Large intestine (tissue), 3 donors: Measurements from ENCODE around the gene AUTS2. TPM values are rescaled to one million over a fixed set of nuclear protein-coding genes. Genes with fewer than 3 reads are reported as not detected.
A peak's percentile ranks its signal among the peaks of the same experiment; 100 is the strongest.

Source experiments
- DNase-seq, 2 donors: peaks; one replicate each; pipeline versions ENCODE4 v3.0.0 to v3.0.0-alpha.2; 2013
- H3K27ac ChIP-seq: one replicate; pipeline ENCODE4 v1.5.1; 2013; ENCODE audit warnings: low read length
- H3K27me3 ChIP-seq: 2 replicates; pipeline ENCODE4 v1.6.1; 2013; ENCODE audit warnings: low read length; ENCODE audit not compliant: control insufficient read depth, insufficient read depth
- H3K36me3 ChIP-seq: 2 replicates; pipeline ENCODE4 v1.6.1; 2013; ENCODE audit warnings: low read length; ENCODE audit not compliant: control insufficient read depth, insufficient read depth
- H3K4me1 ChIP-seq: one replicate; pipeline ENCODE4 v1.6.1; 2013; ENCODE audit warnings: low read length; ENCODE audit not compliant: control insufficient read depth, insufficient read depth
- H3K4me3 ChIP-seq: one replicate; pipeline ENCODE4 v1.5.1; 2013; ENCODE audit warnings: low read length
- H3K9me3 ChIP-seq: one replicate; pipeline ENCODE4 v1.6.1; 2013; ENCODE audit warnings: mild to moderate bottlenecking, low read depth, low read length, moderate library complexity; ENCODE audit not compliant: control insufficient read depth
- WGBS: methylation state at CpG from one replicate; pipeline ENCODE4 v1.1.5; 2013; ENCODE audit warnings: low lambda C conversion rate; ENCODE audit not compliant: insufficient coverage; 5-methylcytosine and 5-hydroxymethylcytosine counted together
- polyA plus RNA-seq: library from polyadenylated mRNA; unstranded; fragments of 120-200 nt; gene quantifications from one replicate; pipeline ENCODE4 v1.2.1, GENCODE V29; 2013

The AUTS2 gene
- polyA plus RNA-seq, 1 donor, result 51.3 TPM

DNA sequence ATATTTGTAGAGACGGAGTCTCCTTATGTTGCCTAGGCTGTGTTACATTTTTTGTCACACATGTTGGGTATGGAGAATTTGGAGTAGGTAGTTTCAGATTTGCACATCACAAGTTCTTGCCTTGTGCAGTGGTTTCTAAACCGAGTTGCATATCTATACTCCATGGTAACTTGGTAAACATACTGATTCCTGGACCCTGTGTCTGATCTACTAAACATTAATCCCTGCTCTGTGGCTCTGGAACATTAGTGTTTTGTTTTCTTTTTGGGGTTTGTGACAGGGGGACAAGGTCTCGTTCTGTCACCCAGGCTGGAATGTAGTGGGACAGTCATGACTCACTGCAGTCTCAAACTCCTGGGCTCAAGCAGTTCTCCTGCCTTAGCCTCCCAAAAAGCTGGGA lies 24.7 kb downstream of the AUTS2 start:
- DNase-seq, result peak in 1 of 2 donors; percentile 49
- whole genome bisulfite sequencing, result 80% methylated on average over 1 of the region's 3 CpGs
- Histone ChIP-seq H3K36me3 (no peaks in the 10 kb centered on the region), H3K27ac (no peak overlapping the region), H3K4me1 (no peaks in the 10 kb centered on the region), H3K27me3 (no peaks in the 10 kb centered on the region), H3K9me3 (no peaks in the 10 kb centered on the region), H3K4me3 (no peak overlapping the region)

DNA sequence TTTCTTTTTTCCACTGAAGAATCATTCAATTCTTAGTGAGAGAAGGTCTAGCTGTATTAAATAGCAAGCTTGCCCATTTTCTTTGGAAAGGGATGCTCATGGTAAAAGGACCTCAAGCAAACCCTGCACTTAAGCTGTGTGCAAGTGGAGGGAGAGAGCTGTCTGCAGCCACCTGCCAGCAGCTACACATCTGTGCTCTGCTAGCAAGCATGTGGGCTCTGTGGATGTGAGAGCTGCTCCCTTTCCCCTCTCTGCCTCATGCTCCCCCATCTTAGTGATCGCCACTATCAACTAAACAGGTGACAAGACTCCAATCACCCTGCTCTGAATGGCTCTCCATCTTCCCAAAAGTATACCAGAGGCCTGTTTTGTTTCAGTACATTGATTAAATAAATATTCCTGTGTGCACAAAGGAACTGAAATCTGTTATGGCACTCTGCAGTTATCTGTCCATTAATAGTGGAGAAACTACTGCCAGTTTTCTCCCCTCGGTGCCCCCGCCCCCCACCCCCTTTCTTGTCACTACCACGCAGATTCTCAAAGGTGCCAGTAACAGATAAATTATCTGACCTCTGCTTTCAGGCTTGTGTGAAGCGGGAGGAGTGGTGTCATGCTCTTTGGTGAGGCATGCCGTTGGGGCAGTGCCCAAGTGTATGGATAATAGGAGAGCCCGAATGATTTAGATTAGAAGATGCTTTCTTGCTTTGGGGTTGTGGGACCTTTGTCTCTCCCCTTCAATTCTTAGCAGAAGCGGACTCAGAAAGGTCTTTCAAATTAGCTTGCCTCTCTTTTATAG lies 26.4 kb downstream of the AUTS2 start:
- 100% methylated on average over 2 of the region's 8 CpGs for WGBS
- no peaks in the 10 kb centered on the region for H3K9me3 ChIP-seq
- no peaks in the 10 kb centered on the region for H3K36me3 ChIP-seq
- no peak overlapping the region for H3K4me3 ChIP-seq
- no peak overlapping the region for H3K27ac ChIP-seq
- no peaks in the 10 kb centered on the region for H3K4me1 ChIP-seq
- no peak for DNase-seq
- no peaks in the 10 kb centered on the region for H3K27me3 ChIP-seq

DNA sequence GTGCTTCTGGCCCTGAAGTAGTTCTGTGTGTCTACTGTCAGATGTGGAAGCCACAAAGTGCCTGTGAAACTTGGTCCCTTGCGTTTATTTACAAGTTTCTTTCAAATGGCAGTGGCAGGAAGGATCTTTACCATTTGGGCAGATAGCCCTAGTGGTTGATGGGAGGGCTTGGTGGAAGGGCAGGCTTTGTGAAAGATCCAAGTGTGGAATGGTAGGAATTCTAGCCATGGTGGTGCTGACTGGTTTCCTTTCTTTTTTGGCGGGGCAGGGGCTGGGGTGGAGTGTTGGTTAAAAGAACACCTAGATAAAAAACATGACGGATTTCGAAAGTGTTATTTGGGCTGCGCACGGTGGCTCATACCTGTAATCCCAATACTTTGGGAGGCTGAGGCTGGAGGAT lies 27.0 kb downstream of the AUTS2 start:
- H3K9me3 ChIP-seq, result no peaks in the 10 kb centered on the region
- no peak overlapping the region for H3K27ac ChIP-seq
- no CpG with 5 or more reads among the region's 6 CpGs for WGBS
- H3K4me3 ChIP-seq, result no peak overlapping the region
- H3K4me1 ChIP-seq, result no peaks in the 10 kb centered on the region
- H3K36me3 ChIP-seq, result no peaks in the 10 kb centered on the region
- no peaks in the 10 kb centered on the region for H3K27me3 ChIP-seq
- DNase-seq, result no peak

DNA sequence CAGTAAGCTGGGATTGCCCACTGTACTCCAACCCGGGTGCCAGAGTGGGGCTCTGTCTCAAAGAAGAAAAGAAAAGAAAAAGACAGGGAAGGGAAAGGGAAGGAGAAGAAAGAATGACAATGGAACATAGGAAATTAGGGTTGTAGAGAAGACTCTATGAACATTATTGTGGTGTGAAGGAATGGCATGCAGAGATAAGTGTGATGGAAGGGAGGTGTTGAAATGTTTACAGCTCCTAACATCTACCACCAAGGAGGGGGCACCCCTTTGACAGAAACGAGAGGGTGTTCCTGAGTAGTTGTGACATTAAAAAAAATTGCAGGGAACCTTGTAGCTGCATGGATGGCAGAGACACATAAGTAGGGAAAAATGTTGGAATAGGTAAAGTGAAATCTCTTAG lies 27.5 kb downstream of the AUTS2 start:
- WGBS, result 67% methylated on average over 1 of the region's 2 CpGs
- DNase-seq, result no peak
- Histone ChIP-seq H3K27ac (no peak overlapping the region), H3K9me3 (no peaks in the 10 kb centered on the region), H3K36me3 (no peaks in the 10 kb centered on the region), H3K27me3 (no peaks in the 10 kb centered on the region), H3K4me1 (no peaks in the 10 kb centered on the region), H3K4me3 (no peak overlapping the region)

DNA sequence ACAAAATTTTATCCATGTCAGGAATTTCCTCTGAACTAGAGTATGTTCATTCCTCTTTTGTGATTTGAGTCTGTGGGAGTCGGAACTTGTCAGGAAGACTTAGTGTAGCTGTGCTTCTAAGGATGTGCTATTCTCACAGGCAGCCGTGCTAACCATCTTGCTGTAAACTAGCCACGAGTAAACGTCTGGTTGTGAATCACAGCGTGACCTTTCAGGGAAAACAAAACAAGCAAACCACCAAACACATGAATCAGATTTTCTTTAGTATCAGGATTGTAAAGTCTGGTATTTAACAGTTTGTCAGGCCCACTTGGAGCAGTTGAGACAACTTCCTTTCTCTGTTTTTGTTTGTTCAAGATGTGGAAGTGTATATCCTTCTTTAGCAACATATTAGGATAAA lies 32.0 kb downstream of the AUTS2 start:
- DNase-seq, result no peak
- no peaks in the 10 kb centered on the region for H3K9me3 ChIP-seq
- H3K4me3 ChIP-seq, result no peak overlapping the region
- WGBS, result no CpG with 5 or more reads among the region's 5 CpGs
- H3K27ac ChIP-seq, result no peak overlapping the region
- no peaks in the 10 kb centered on the region for H3K27me3 ChIP-seq
- no peaks in the 10 kb centered on the region for H3K4me1 ChIP-seq
- no peaks in the 10 kb centered on the region for H3K36me3 ChIP-seq

DNA sequence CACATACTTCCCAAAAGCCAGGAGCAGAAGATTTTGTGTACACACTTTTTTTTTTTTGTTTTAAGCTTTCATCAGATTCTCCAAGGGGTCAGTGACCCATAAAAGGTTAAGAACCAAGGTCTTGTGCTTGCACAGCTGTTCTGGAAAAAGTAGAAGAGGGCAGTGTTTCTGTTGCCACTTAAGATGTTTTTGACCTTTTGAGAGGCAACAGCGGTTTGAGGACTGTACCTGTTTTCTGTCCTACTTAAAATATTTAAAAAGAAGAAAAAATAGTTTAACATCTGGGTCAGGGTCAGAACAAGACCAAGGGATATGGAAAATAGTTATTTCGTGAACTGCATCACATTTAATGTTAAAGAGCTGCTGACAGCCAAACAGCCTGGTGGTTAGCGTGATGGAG lies 32.9 kb downstream of the AUTS2 start:
- 86% methylated on average over 1 of the region's 3 CpGs for WGBS
- no peak overlapping the region for H3K27ac ChIP-seq
- H3K27me3 ChIP-seq, result no peaks in the 10 kb centered on the region
- no peaks in the 10 kb centered on the region for H3K9me3 ChIP-seq
- no peak for DNase-seq
- no peaks in the 10 kb centered on the region for H3K36me3 ChIP-seq
- no peak overlapping the region for H3K4me3 ChIP-seq
- H3K4me1 ChIP-seq, result no peaks in the 10 kb centered on the region

DNA sequence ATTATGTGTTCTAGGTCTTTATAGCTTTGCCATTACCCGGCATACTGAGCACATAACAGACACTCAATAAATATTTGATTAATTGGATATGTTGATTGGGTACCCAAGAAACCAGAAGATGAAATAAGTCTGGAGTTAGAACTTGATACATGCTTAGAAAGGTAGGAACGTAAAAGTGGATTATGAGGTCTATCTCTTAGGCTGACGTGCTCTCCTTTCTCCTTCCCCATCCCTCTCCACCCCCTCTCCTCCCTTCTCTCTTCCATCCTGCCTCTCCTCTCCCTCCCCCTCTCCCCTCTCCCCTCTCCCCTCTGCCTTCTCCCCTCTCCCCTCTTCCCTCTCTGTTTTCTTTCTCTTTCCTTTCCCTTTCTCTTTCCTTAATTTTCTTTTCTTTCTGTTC lies 34.0 kb downstream of the AUTS2 start:
- Histone ChIP-seq H3K9me3 (no peaks in the 10 kb centered on the region), H3K4me1 (no peaks in the 10 kb centered on the region), H3K4me3 (no peak overlapping the region), H3K27ac (no peak overlapping the region), H3K36me3 (no peaks in the 10 kb centered on the region), H3K27me3 (no peaks in the 10 kb centered on the region)
- WGBS, result no CpG with 5 or more reads among the region's 3 CpGs
- DNase-seq, result no peak

DNA sequence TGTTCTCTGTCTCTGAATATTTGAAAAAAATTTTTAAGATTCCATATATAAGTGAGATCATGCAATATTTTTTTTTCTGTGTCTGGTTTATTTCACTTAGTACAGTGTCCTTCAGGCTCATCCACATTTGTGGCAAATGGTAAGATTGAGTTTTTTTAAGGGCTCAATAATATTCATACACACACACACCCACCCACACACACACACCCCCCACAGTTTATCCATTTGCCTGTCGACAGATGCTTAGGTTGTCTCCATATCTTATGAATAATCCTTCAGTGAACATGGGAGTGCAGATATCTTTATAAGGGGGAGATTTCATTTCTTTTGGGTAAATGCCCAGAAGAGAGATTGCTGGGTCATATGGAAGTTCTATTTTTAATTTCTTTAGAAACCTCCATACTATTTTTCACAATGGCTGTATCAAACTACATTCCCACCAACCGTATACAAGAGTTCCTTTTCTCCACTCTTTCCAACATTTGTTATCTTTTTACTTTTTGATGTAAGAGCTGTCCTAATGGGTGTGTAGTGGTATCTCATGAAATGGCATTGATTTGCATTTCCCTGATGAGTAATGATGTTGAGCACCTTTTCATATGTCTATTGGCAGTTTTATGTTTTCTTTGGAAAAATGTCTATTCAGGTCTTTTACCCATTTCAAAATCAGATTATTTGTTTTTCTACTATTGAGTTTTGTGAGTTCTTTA lies 35.0 kb downstream of the AUTS2 start:
- H3K36me3 ChIP-seq, result no peaks in the 10 kb centered on the region
- H3K27me3 ChIP-seq, result no peaks in the 10 kb centered on the region
- H3K4me3 ChIP-seq, result no peak overlapping the region
- no peak for DNase-seq
- no peaks in the 10 kb centered on the region for H3K9me3 ChIP-seq
- H3K27ac ChIP-seq, result no peak overlapping the region
- WGBS, result 71% methylated on average over 1 of the region's 2 CpGs
- H3K4me1 ChIP-seq, result no peaks in the 10 kb centered on the region

DNA sequence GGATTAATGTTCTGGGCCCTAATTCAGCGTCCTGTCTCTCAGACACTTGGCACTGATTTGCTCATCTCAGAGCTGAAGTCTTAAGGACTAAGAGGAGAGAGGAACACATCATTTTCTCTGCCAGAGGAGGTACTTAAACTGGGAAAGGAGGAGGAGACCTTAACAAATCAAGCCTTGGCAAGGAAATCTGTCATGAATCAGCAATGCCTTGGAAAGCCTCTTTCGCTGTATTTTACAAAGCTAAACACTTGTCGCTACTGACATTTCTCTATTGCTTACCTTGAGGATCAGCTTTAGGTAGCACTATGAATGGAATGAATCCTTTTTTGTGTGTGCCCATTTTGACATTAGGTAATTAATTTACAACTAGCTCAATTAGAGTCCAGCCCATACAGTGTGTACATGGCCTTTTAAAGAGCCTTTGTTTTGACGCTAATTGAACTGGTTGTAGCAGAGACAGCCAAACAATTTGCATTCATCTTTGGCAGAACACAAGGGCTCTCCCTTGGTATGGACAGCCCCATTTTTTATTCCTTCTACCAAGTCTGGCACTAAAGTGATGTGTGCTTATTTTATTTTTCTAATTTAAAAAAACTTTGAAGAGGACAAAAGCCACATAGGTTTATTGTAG lies 37.4 kb downstream of the AUTS2 start:
- H3K27ac ChIP-seq, result no peak overlapping the region
- no peaks in the 10 kb centered on the region for H3K4me1 ChIP-seq
- DNase-seq, result no peak
- H3K36me3 ChIP-seq, result no peaks in the 10 kb centered on the region
- no peaks in the 10 kb centered on the region for H3K27me3 ChIP-seq
- 100% methylated on average over 1 of the region's 4 CpGs for WGBS
- H3K9me3 ChIP-seq, result no peaks in the 10 kb centered on the region
- H3K4me3 ChIP-seq, result no peak overlapping the region

DNA sequence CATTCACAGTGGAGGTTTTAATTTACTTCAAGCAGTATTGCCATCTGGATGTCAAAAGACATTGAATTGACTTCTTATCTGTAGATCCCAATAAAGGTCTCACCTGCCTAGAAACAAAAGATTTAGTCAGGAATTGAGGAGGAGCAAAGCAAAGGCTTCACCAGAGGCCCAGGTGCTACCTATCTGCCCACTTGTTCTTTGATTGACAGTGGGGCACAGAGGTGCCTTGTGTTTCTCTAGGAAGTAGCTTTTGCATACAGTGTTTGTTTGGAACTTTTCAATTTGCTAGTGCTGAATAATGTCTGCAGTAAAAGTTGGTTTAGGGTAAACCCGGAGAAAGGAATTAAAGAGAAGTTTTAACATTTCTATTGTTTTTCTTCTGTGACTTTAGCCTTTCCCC lies 40.4 kb downstream of the AUTS2 start:
- no peaks in the 10 kb centered on the region for H3K9me3 ChIP-seq
- no peaks in the 10 kb centered on the region for H3K27me3 ChIP-seq
- no peak for DNase-seq
- peaks cover 15% of the 10 kb centered on the region for H3K4me1 ChIP-seq
- no peaks in the 10 kb centered on the region for H3K36me3 ChIP-seq
- no peak overlapping the region for H3K4me3 ChIP-seq
- no CpG with 5 or more reads among the region's 1 CpG for WGBS
- no peak overlapping the region for H3K27ac ChIP-seq
